SK-MEL-5 (cell line): ENCODE data around the gene COTL1. TPM values are rescaled to one million over a fixed set of nuclear protein-coding genes. Genes with fewer than 3 reads are reported as not detected.
"Not testable (repeated sequence)": the region's sequence is repeated elsewhere in the genome, so short reads cannot be mapped to it uniquely, and the experiment has no call there.

Experiments used
- DNase-seq: peaks from one replicate; pipeline ENCODE4 v3.0.0-alpha.2; 2016; ENCODE audit warnings: low read depth, low spot score
- in situ Hi-C: cut with HindIII; loops from 2 replicates; pipeline ENCODE4 v1.10.0; 2016; ENCODE audit warnings: low sequenced_read_pairs, high pct_unique_total_duplicates, low pct_unique_long_range_greater_than_20kb
- total RNA-seq: library from RNA; depleted of rRNA; stranded (reverse); fragments of >200 nt; shearing (Covaris generic); gene quantifications from 2 replicates; pipeline ENCODE4 v1.2.3, GENCODE V29; 2014

COTL1 gene
- total RNA-seq, 1 experiment from 2014 or later, result 159 TPM

GRCh38 chr16:84648595-84649510 is 31.0 kb upstream of the COTL1 start:
- no peak for DNase-seq
- in situ Hi-C loops, result no loop called here

GRCh38 chr16:84647828-84648594 is 30.1 kb upstream of the COTL1 start, which contains the start of gene KLHL36:
KLHL36 (plus strand) TSS chr16:84648511; CDS start chr16:84650868, 2,357 bp downstream.
- in situ Hi-C loops, result no loop called here
- peak; percentile 21 for DNase-seq

GRCh38 chr16:84643674-84644073 is 25.8 kb upstream of the COTL1 start:
- DNase-seq, result no peak
- in situ Hi-C loops, result no loop called here

- DNase-seq, result no peak
- in situ Hi-C loops, result no loop called here
Measured at GRCh38 chr16:84643180-84643583, 25.3 kb upstream of the COTL1 start.

GRCh38 chr16:84641643-84642358 is 23.9 kb upstream of the COTL1 start:
- in situ Hi-C loops, result no loop called here
- DNase-seq, result no peak

GRCh38 chr16:84640145-84640544 is 22.3 kb upstream of the COTL1 start:
- DNase-seq, result no peak
- in situ Hi-C loops, result no loop called here

- in situ Hi-C loops, result no loop called here
Measured at GRCh38 chr16:84638231-84638806, 20.4 kb upstream of the COTL1 start.

GRCh38 chr16:84637709-84638108 is 19.8 kb upstream of the COTL1 start:
- in situ Hi-C loops, result no loop called here
- DNase-seq, result no peak

More at GRCh38 chr16:84638231-84638806, 20.4 kb upstream of the COTL1 start:
- DNase-seq, result no peak

GRCh38 chr16:84635702-84636101 is 17.8 kb upstream of the COTL1 start:
- no peak for DNase-seq
- in situ Hi-C loops, result no loop called here

- in situ Hi-C loops, result no loop called here
- peak; percentile 19 for DNase-seq
Measured at GRCh38 chr16:84633622-84634021, 15.7 kb upstream of the COTL1 start.

- DNase-seq, in situ Hi-C loops: not testable (repeated sequence)
Measured at GRCh38 chr16:84632862-84633261, 15.0 kb upstream of the COTL1 start.

- in situ Hi-C loops, result no loop called here
- peak; percentile 26 for DNase-seq
Measured at GRCh38 chr16:84631886-84632285, 14.0 kb upstream of the COTL1 start.

GRCh38 chr16:84631153-84631466 is 13.2 kb upstream of the COTL1 start:
- DNase-seq, result no peak
- in situ Hi-C loops, result no loop called here

GRCh38 chr16:84630446-84631152 is 12.7 kb upstream of the COTL1 start:
- no peak for DNase-seq
- in situ Hi-C loops, result no loop called here

GRCh38 chr16:84630009-84630408 is 12.1 kb upstream of the COTL1 start:
- no peak for DNase-seq
- in situ Hi-C loops, result no loop called here

GRCh38 chr16:84629580-84629979 is 11.7 kb upstream of the COTL1 start:
- DNase-seq, result no peak
- in situ Hi-C loops, result no loop called here

GRCh38 chr16:84628226-84628731 is 10.4 kb upstream of the COTL1 start:
- in situ Hi-C loops, result no loop called here
- no peak for DNase-seq
